Esophagus squamous epithelium (tissue), 4 donors: ENCODE data around the gene CD180.

ENCODE experiments used
- CTCF ChIP-seq, 6 experiments: fragments of 450-650 bp in 4 of 6; fragments of 200-600 bp in 2 of 6; sonication (generic) in 2 of 6; IDR thresholded peaks; one replicate each; pipeline ENCODE4 v1.5.1; 2016 to 2019; ENCODE audit warnings: antibody characterized with exemption in 6 of 6, mild to moderate bottlenecking in 4 of 6, moderate library complexity in 4 of 6
- POLR2A ChIP-seq, 4 donors: fragments of 450-650 bp; IDR thresholded peaks; one replicate each; pipeline ENCODE4 v1.6.1; 2017; ENCODE audit warnings: antibody characterized with exemption in 4 of 4, mild to moderate bottlenecking in 4 of 4, moderate library complexity in 3 of 4

- TF ChIP-seq POLR2A (IDR thresholded peaks at IDR 0.05), result no peak
- no peak for TF ChIP-seq CTCF (IDR thresholded peaks at IDR 0.05)
Measured at GRCh38 chr5:67163231-67163756, 33.3 kb downstream of the CD180 start.
